GM23338 (cell line): ENCODE results near the gene USP33. TPM values are rescaled to one million over a fixed set of nuclear protein-coding genes. Genes with fewer than 3 reads are reported as not detected.

Experiments
- ATAC-seq: fragments of 200-7000 bp; cut with Tn5 transposase; 3 replicates; pipeline ENCODE4 v1.9.1; 2020
- DNase-seq: peaks from one replicate; pipeline ENCODE4 v3.0.0-alpha.2; 2015; ENCODE audit warnings: low spot score
- H2AFZ ChIP-seq: fragments of 200-600 bp; sonication (generic); 2 replicates; pipeline ENCODE4 v1.8.0; 2016; ENCODE audit warnings: antibody characterized with exemption, mild to moderate bottlenecking, moderate library complexity
- H3F3A ChIP-seq: fragments of 200-600 bp; sonication (generic); replicated peaks from 2 replicates; pipeline ENCODE4 v1.8.0; 2017; ENCODE audit warnings: antibody characterized with exemption, mixed run types, low read depth
- H3K27ac ChIP-seq: fragments of 200-600 bp; sonication (generic); 2 replicates; pipeline ENCODE4 v1.6.1; 2016; ENCODE audit warnings: low read depth
- H3K27me3 ChIP-seq: fragments of 200-600 bp; sonication (generic); 2 replicates; pipeline ENCODE4 v1.8.0; 2016; ENCODE audit warnings: mild to moderate bottlenecking, mixed run types, moderate library complexity; ENCODE audit not compliant: insufficient read depth
- H3K36me3 ChIP-seq: fragments of 200-600 bp; sonication (generic); 2 replicates; pipeline ENCODE4 v1.8.0; 2016; ENCODE audit warnings: mild to moderate bottlenecking; ENCODE audit not compliant: insufficient read depth
- H3K4me1 ChIP-seq: fragments of 200-600 bp; sonication (generic); 2 replicates; pipeline ENCODE4 v1.8.0; 2016; ENCODE audit warnings: mild to moderate bottlenecking, moderate library complexity; ENCODE audit not compliant: insufficient read depth
- H3K4me2 ChIP-seq: fragments of 200-600 bp; sonication (generic); 2 replicates; pipeline ENCODE4 v1.7.1; 2017; ENCODE audit warnings: mixed run types
- H3K4me3 ChIP-seq: fragments of 200-600 bp; sonication (generic); 2 replicates; pipeline ENCODE4 v1.6.1; 2016; ENCODE audit warnings: mixed run types
- H3K79me2 ChIP-seq: fragments of 200-600 bp; sonication (generic); replicated peaks from 2 replicates; pipeline ENCODE4 v1.8.0; 2017; ENCODE audit warnings: mild to moderate bottlenecking; ENCODE audit not compliant: insufficient read depth
- H3K9me2 ChIP-seq: fragments of 200-600 bp; sonication (generic); 2 replicates; pipeline ENCODE4 v1.8.0; 2017; ENCODE audit not compliant: insufficient read depth
- H4K20me1 ChIP-seq: fragments of 200-600 bp; sonication (generic); replicated peaks from 2 replicates; pipeline ENCODE4 v1.8.0; 2017; ENCODE audit warnings: mild to moderate bottlenecking; ENCODE audit not compliant: insufficient read depth
- H3K27ac Mint-ChIP-seq: 2 replicates; pipeline ENCODE4 v1.8.0; 2020; ENCODE audit warnings: inconsistent platforms, mild to moderate bottlenecking, moderate library complexity, mixed read lengths
- H3K27me3 Mint-ChIP-seq: 3 replicates; pipeline ENCODE4 v1.8.0; 2022; ENCODE audit warnings: low read depth, mild to moderate bottlenecking, moderate library complexity, mixed read lengths, inconsistent platforms; ENCODE audit not compliant: insufficient read depth, poor library complexity
- H3K36me3 Mint-ChIP-seq: 3 replicates; pipeline ENCODE4 v1.8.0; 2021; ENCODE audit warnings: low read depth, mild to moderate bottlenecking, inconsistent platforms, moderate library complexity, mixed read lengths
- H3K4me1 Mint-ChIP-seq: 3 replicates; pipeline ENCODE4 v1.8.0; 2020; ENCODE audit warnings: mild to moderate bottlenecking, inconsistent platforms, mixed read lengths
- H3K4me3 Mint-ChIP-seq: 3 replicates; pipeline ENCODE4 v1.8.0; 2021; ENCODE audit warnings: moderate library complexity, mild to moderate bottlenecking, inconsistent platforms, mixed read lengths
- H3K9me3 Mint-ChIP-seq: 3 replicates; pipeline ENCODE4 v1.8.0; 2020; ENCODE audit warnings: moderate library complexity, mild to moderate bottlenecking, inconsistent platforms, mixed read lengths
- CREB1 ChIP-seq: fragments of 250-450 bp; sonication (Bioruptor Pico); IDR thresholded peaks from 2 replicates; pipeline ENCODE4 v1.5.0; 2020; ENCODE audit warnings: low read depth, mild to moderate bottlenecking, moderate library complexity
- EZH2 ChIP-seq: fragments of 200-600 bp; sonication (generic); IDR thresholded peaks from one replicate; pipeline ENCODE4 v1.8.0; 2017; ENCODE audit warnings: antibody characterized with exemption, mild to moderate bottlenecking, low read depth; ENCODE audit not compliant: unreplicated experiment
- JUNB ChIP-seq: IDR thresholded peaks from one replicate; pipeline ENCODE4 v1.6.1; 2016; ENCODE audit warnings: antibody characterized with exemption; ENCODE audit not compliant: unreplicated experiment
- NANOG ChIP-seq: IDR thresholded peaks from 2 replicates; pipeline ENCODE4 v1.6.1; 2016; ENCODE audit warnings: antibody characterized with exemption, borderline replicate concordance
- POLR2AphosphoS5 ChIP-seq: IDR thresholded peaks from 2 replicates; pipeline ENCODE4 v1.6.1; 2016; ENCODE audit warnings: antibody characterized with exemption, low read depth
- ZNF331 ChIP-seq: fragments of 250-450 bp; sonication (Bioruptor Pico); IDR thresholded peaks from 2 replicates; pipeline ENCODE4 v1.5.0; 2020; ENCODE audit warnings: low read depth, mild to moderate bottlenecking, moderate library complexity
- polyA plus RNA-seq: library from polyadenylated mRNA; unstranded; fragments of >200 nt; fragmentation: Nextera tagmentation; extraction: Ambion mirVana; gene quantifications from 2 replicates; pipeline ENCODE4 v1.2.1, GENCODE V29; 2016
- total RNA-seq: library from RNA; depleted of rRNA; stranded (reverse); fragments of >200 nt; shearing (Covaris generic); gene quantifications from 2 replicates; pipeline ENCODE4 v1.2.3, GENCODE V29; 2014
- TF ChIP-seq, protein P1 (sequence below): fragments of 250-450 bp; sonication (Bioruptor Pico); IDR thresholded peaks from 2 replicates; pipeline ENCODE4 v1.5.0; 2020; ENCODE audit warnings: mild to moderate bottlenecking, moderate library complexity
- TF ChIP-seq, protein P2 (sequence below): IDR thresholded peaks from 2 replicates; pipeline ENCODE4 v1.6.1; 2016; ENCODE audit warnings: antibody characterized with exemption
- TF ChIP-seq, protein P3 (sequence below), 2 experiments: fragments of 200-600 bp in 1 of 2; sonication (generic) in 1 of 2; conservative IDR thresholded peaks; 2 replicates each; pipeline versions ENCODE4 v1.5.1 to v1.6.1; 2016 to 2017; ENCODE audit warnings: antibody characterized with exemption in 2 of 2, low read depth in 2 of 2, mild to moderate bottlenecking in 2 of 2, moderate library complexity in 1 of 2

Gene USP33
- total and polyA plus RNA-seq, 2 experiments from 2014 or later, result 42.4 to 63.9 TPM

DNA sequence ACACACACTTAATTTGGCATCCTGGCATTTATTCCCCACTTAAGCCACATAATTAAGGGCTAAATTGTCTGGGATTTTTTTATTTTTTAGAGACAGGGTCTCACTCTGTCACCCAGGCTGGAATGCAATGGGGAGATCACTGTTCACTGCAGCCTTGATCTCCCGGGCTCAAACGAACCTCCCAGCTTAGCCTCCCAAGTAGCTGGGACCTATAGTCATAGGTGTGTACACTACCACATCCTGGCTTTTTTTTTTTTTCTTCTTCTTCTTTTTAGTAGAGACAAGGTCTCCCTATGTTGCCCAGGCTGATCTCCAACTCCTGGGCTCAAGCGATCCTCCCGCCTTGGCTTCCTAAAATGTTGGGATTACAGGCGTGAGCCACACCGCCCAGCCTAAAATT lies 101.4 kb downstream of the USP33 start:
- H3K79me2 ChIP-seq, result peaks cover 100% of the 10 kb centered on the region
- ATAC-seq (no peak), DNase-seq (no peak)
- no peaks in the 10 kb centered on the region for H3F3A ChIP-seq
- Mint-ChIP-seq H3K27ac (no peak overlapping the region), H3K9me3 (no peaks in the 10 kb centered on the region), H3K27me3 (peaks cover 12% of the 10 kb centered on the region), H3K4me3 (no peak overlapping the region), H3K36me3 (no peaks in the 10 kb centered on the region; the same call in 1 of the 3 replicates), H3K4me1 (no peaks in the 10 kb centered on the region)
- no peaks in the 10 kb centered on the region for H3K4me1 ChIP-seq
- H3K27me3 ChIP-seq, result no peaks in the 10 kb centered on the region
- no peak overlapping the region for H2AFZ ChIP-seq
- TF ChIP-seq POLR2AphosphoS5, result no peak
- H3K9me2 ChIP-seq, result no peaks in the 10 kb centered on the region
- peaks cover 25% of the 10 kb centered on the region for H4K20me1 ChIP-seq
- no peaks in the 10 kb centered on the region for H3K36me3 ChIP-seq
- no peak overlapping the region for H3K4me2 ChIP-seq
- no peak overlapping the region for H3K27ac ChIP-seq
- H3K4me3 ChIP-seq, result no peak overlapping the region

DNA sequence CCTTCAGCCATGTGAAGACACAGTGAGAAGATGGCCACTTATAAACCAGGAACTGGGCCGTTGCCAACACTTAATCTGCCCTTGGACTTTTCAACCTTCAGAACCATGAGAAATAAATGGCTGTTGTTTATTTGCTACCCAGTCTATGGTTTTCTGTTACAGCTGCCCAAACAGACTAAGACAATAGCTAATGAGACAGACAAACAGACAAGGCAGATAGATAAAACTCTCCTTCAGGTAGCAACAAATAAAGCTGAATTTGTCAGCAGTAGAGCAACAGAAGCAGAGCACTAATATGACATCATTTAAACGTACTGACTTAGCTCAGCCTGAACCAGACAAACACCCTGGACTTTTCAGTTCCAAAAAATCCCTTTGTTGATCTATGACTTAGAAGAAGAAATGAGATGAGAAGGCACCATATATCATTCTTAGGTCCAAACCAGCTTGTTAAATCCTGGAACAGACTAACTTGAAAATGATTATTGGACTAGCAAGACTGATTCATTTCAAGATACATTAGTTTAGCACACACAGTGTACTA lies 104.1 kb downstream of the USP33 start:
- Mint-ChIP-seq H3K27ac (no peak overlapping the region), H3K4me1 (no peaks in the 10 kb centered on the region)
- no peak for TF ChIP-seq EZH2
- no peak for TF ChIP-seq JUNB
- TF ChIP-seq, protein P1, sequence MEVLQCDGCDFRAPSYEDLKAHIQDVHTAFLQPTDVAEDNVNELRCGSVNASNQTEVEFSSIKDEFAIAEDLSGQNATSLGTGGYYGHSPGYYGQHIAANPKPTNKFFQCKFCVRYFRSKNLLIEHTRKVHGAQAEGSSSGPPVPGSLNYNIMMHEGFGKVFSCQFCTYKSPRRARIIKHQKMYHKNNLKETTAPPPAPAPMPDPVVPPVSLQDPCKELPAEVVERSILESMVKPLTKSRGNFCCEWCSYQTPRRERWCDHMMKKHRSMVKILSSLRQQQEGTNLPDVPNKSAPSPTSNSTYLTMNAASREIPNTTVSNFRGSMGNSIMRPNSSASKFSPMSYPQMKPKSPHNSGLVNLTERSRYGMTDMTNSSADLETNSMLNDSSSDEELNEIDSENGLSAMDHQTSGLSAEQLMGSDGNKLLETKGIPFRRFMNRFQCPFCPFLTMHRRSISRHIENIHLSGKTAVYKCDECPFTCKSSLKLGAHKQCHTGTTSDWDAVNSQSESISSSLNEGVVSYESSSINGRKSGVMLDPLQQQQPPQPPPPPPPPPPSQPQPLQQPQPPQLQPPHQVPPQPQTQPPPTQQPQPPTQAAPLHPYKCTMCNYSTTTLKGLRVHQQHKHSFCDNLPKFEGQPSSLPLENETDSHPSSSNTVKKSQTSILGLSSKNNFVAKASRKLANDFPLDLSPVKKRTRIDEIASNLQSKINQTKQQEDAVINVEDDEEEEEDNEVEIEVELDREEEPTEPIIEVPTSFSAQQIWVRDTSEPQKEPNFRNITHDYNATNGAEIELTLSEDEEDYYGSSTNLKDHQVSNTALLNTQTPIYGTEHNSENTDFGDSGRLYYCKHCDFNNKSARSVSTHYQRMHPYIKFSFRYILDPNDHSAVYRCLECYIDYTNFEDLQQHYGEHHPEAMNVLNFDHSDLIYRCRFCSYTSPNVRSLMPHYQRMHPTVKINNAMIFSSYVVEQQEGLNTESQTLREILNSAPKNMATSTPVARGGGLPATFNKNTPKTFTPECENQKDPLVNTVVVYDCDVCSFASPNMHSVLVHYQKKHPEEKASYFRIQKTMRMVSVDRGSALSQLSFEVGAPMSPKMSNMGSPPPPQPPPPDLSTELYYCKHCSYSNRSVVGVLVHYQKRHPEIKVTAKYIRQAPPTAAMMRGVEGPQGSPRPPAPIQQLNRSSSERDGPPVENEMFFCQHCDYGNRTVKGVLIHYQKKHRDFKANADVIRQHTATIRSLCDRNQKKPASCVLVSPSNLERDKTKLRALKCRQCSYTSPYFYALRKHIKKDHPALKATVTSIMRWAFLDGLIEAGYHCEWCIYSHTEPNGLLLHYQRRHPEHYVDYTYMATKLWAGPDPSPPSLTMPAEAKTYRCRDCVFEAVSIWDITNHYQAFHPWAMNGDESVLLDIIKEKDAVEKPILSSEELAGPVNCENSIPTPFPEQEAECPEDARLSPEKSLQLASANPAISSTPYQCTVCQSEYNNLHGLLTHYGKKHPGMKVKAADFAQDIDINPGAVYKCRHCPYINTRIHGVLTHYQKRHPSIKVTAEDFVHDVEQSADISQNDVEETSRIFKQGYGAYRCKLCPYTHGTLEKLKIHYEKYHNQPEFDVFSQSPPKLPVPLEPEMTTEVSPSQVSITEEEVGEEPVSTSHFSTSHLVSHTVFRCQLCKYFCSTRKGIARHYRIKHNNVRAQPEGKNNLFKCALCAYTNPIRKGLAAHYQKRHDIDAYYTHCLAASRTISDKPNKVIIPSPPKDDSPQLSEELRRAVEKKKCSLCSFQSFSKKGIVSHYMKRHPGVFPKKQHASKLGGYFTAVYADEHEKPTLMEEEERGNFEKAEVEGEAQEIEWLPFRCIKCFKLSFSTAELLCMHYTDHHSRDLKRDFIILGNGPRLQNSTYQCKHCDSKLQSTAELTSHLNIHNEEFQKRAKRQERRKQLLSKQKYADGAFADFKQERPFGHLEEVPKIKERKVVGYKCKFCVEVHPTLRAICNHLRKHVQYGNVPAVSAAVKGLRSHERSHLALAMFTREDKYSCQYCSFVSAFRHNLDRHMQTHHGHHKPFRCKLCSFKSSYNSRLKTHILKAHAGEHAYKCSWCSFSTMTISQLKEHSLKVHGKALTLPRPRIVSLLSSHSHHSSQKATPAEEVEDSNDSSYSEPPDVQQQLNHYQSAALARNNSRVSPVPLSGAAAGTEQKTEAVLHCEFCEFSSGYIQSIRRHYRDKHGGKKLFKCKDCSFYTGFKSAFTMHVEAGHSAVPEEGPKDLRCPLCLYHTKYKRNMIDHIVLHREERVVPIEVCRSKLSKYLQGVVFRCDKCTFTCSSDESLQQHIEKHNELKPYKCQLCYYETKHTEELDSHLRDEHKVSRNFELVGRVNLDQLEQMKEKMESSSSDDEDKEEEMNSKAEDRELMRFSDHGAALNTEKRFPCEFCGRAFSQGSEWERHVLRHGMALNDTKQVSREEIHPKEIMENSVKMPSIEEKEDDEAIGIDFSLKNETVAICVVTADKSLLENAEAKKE (CRISPR knock-in tag), result no peak
- TF ChIP-seq, protein P2, sequence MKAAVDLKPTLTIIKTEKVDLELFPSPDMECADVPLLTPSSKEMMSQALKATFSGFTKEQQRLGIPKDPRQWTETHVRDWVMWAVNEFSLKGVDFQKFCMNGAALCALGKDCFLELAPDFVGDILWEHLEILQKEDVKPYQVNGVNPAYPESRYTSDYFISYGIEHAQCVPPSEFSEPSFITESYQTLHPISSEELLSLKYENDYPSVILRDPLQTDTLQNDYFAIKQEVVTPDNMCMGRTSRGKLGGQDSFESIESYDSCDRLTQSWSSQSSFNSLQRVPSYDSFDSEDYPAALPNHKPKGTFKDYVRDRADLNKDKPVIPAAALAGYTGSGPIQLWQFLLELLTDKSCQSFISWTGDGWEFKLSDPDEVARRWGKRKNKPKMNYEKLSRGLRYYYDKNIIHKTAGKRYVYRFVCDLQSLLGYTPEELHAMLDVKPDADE, result no peak
- TF ChIP-seq, protein P3, sequence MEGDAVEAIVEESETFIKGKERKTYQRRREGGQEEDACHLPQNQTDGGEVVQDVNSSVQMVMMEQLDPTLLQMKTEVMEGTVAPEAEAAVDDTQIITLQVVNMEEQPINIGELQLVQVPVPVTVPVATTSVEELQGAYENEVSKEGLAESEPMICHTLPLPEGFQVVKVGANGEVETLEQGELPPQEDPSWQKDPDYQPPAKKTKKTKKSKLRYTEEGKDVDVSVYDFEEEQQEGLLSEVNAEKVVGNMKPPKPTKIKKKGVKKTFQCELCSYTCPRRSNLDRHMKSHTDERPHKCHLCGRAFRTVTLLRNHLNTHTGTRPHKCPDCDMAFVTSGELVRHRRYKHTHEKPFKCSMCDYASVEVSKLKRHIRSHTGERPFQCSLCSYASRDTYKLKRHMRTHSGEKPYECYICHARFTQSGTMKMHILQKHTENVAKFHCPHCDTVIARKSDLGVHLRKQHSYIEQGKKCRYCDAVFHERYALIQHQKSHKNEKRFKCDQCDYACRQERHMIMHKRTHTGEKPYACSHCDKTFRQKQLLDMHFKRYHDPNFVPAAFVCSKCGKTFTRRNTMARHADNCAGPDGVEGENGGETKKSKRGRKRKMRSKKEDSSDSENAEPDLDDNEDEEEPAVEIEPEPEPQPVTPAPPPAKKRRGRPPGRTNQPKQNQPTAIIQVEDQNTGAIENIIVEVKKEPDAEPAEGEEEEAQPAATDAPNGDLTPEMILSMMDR (conservative IDR thresholded peaks at IDR 0.05; ENCODE audit: low read depth in 2 of 2), result no peak
- no peak for TF ChIP-seq ZNF331 (CRISPR knock-in tag)
- TF ChIP-seq CREB1 (CRISPR knock-in tag), result no peak
- no peak for TF ChIP-seq NANOG

More for the DNA sequence above, 104.1 kb downstream of the USP33 start:
- H3K4me1 ChIP-seq, result no peaks in the 10 kb centered on the region
- H3K36me3 ChIP-seq, result peaks cover 4% of the 10 kb centered on the region; the same call in 1 of the 2 replicates
- DNase-seq (no peak), ATAC-seq (no peak)
- no peak overlapping the region for H3K4me3 ChIP-seq
- peaks cover 11% of the 10 kb centered on the region for H3K9me3 Mint-ChIP-seq
- H3K4me2 ChIP-seq, result no peak overlapping the region
- no peak overlapping the region for H2AFZ ChIP-seq
- H3F3A ChIP-seq, result no peaks in the 10 kb centered on the region
- no peak overlapping the region for H3K27ac ChIP-seq
- peaks cover 3% of the 10 kb centered on the region for H3K27me3 Mint-ChIP-seq
- H3K4me3 Mint-ChIP-seq, result no peak overlapping the region
- H3K9me2 ChIP-seq, result no peaks in the 10 kb centered on the region
- no peaks in the 10 kb centered on the region for H3K27me3 ChIP-seq
- peaks cover 18% of the 10 kb centered on the region; the same call in 1 of the 2 replicates for H4K20me1 ChIP-seq
- peaks cover 21% of the 10 kb centered on the region for H3K36me3 Mint-ChIP-seq
- H3K79me2 ChIP-seq, result peaks cover 100% of the 10 kb centered on the region
